Lower lobe of right lung (tissue), 2 donors: Measurements from ENCODE around the gene KL. TPM values are rescaled to one million over a fixed set of nuclear protein-coding genes. Genes with fewer than 3 reads are reported as not detected.

ENCODE experiments used
- ATAC-seq, 2 donors: fragments of 200-7000 bp; cut with Tn5 transposase; one replicate each; pipeline ENCODE4 v1.9.1; 2020 to 2022; ENCODE audit warnings: mild to moderate bottlenecking in 2 of 2, moderate library complexity in 2 of 2
- DNase-seq: peaks from one replicate; pipeline ENCODE4 v3.0.0-alpha.2; 2020
- H3K27ac ChIP-seq: fragments of 200-600 bp; one replicate; pipeline ENCODE4 v1.8.0; 2022
- H3K27me3 ChIP-seq: fragments of 200-600 bp; one replicate; pipeline ENCODE4 v1.8.0; 2022; ENCODE audit warnings: low read depth
- H3K36me3 ChIP-seq: fragments of 200-600 bp; one replicate; pipeline ENCODE4 v1.8.0; 2022; ENCODE audit warnings: mild to moderate bottlenecking
- H3K4me1 ChIP-seq: fragments of 200-600 bp; one replicate; pipeline ENCODE4 v1.8.0; 2022
- H3K4me3 ChIP-seq: fragments of 200-600 bp; one replicate; pipeline ENCODE4 v1.8.0; 2022; ENCODE audit warnings: mild to moderate bottlenecking
- H3K9me3 ChIP-seq: fragments of 200-600 bp; one replicate; pipeline ENCODE4 v1.8.0; 2022
- CTCF ChIP-seq: fragments of 200-600 bp; IDR thresholded peaks from one replicate; pipeline ENCODE4 v1.8.0; 2022; ENCODE audit warnings: antibody characterized with exemption, mild to moderate bottlenecking
- intact Hi-C: fragments of 100-400 bp; cut with DNase I; formaldehyde crosslinking; loops from one replicate; pipeline ENCODE4 v1.11.0; 2022
- total RNA-seq: library from RNA; stranded (reverse); fragmentation: NEBNext Ultra II Directional; extraction: Animal tissue kit (Norgen Biotek cat#: 25700); gene quantifications from one replicate; pipeline ENCODE4 v1.2.1, GENCODE V29; 2021
- donor health status: DM: no; HTN: yes; CAD: no; lungs with severe emphysema.

KL gene
- total RNA-seq, 1 donor from 2014 or later = 14.7 TPM

- ATAC-seq = no peak
- TF ChIP-seq CTCF = no peak
- intact Hi-C loops = no loop called here
These were observed 65.4 kb downstream of the KL start for GRCh38 chr13:33081666-33082065.

GRCh38 chr13:33083054-33083453 is 66.8 kb downstream of the KL start:
- Histone ChIP-seq H3K27ac (no peak overlapping the region), H3K27me3 (no peaks in the 10 kb centered on the region), H3K4me3 (no peak overlapping the region), H3K9me3 (no peaks in the 10 kb centered on the region), H3K36me3 (no peaks in the 10 kb centered on the region), H3K4me1 (peaks cover 3% of the 10 kb centered on the region)
- DNase-seq (no peak), ATAC-seq (no peak)
- TF ChIP-seq CTCF = no peak
- intact Hi-C loops = no loop called here

More at GRCh38 chr13:33081666-33082065, 65.4 kb downstream of the KL start:
- Histone ChIP-seq H3K27ac (no peak overlapping the region), H3K36me3 (no peaks in the 10 kb centered on the region), H3K4me1 (peaks cover 3% of the 10 kb centered on the region), H3K9me3 (no peaks in the 10 kb centered on the region), H3K4me3 (no peak overlapping the region), H3K27me3 (no peaks in the 10 kb centered on the region)
- no peak for DNase-seq

GRCh38 chr13:33087091-33087490 is 70.9 kb downstream of the KL start:
- H3K4me3 ChIP-seq = no peak overlapping the region
- no peaks in the 10 kb centered on the region for H3K36me3 ChIP-seq
- TF ChIP-seq CTCF = no peak
- H3K27ac ChIP-seq = no peak overlapping the region
- DNase-seq = no peak
- ATAC-seq = no peak
- intact Hi-C loops = no loop called here
- H3K27me3 ChIP-seq = no peaks in the 10 kb centered on the region
- no peaks in the 10 kb centered on the region for H3K9me3 ChIP-seq
- peaks cover 10% of the 10 kb centered on the region for H3K4me1 ChIP-seq

- no peak for TF ChIP-seq CTCF
- intact Hi-C loops = no loop called here
These were observed 71.6 kb downstream of the KL start for GRCh38 chr13:33087790-33088189.

GRCh38 chr13:33089311-33089710 is 73.1 kb downstream of the KL start:
- no peaks in the 10 kb centered on the region for H3K27me3 ChIP-seq
- no peaks in the 10 kb centered on the region for H3K36me3 ChIP-seq
- peaks cover 10% of the 10 kb centered on the region for H3K4me1 ChIP-seq
- ATAC-seq (no peak), DNase-seq (no peak)
- no peak for TF ChIP-seq CTCF
- intact Hi-C loops = no loop called here
- H3K27ac ChIP-seq = no peak overlapping the region
- H3K4me3 ChIP-seq = no peak overlapping the region
- no peaks in the 10 kb centered on the region for H3K9me3 ChIP-seq

More at GRCh38 chr13:33087790-33088189, 71.6 kb downstream of the KL start:
- DNase-seq (no peak), ATAC-seq (no peak)
- Histone ChIP-seq H3K4me3 (no peak overlapping the region), H3K27me3 (no peaks in the 10 kb centered on the region), H3K36me3 (no peaks in the 10 kb centered on the region), H3K27ac (no peak overlapping the region), H3K9me3 (no peaks in the 10 kb centered on the region), H3K4me1 (peaks cover 10% of the 10 kb centered on the region)
